Measurements from ENCODE around the gene RAPGEF2. TPM values are rescaled to one million over a fixed set of nuclear protein-coding genes. Genes with fewer than 3 reads are reported as not detected.
A peak's percentile ranks its signal among the peaks of the same experiment; 100 is the strongest.

The RAPGEF2 gene
- polyA plus RNA-seq, 1 donor from 2014 or later: 0.44 TPM

GRCh38 chr4:159344877-159345276 is 242.0 kb downstream of the RAPGEF2 start:
- Mint-ChIP-seq H3K36me3 (peaks cover 19% of the 10 kb centered on the region), H3K4me1 (no peaks in the 10 kb centered on the region), H3K27ac (no peak overlapping the region), H3K4me3 (no peak overlapping the region), H3K27me3 (no peaks in the 10 kb centered on the region), H3K9me3 (no peaks in the 10 kb centered on the region)

- no peaks in the 10 kb centered on the region for H3K9me3 Mint-ChIP-seq
- no peak overlapping the region for H3K27ac Mint-ChIP-seq
- no peaks in the 10 kb centered on the region for H3K27me3 Mint-ChIP-seq
- H3K36me3 Mint-ChIP-seq: peaks cover 21% of the 10 kb centered on the region
- no peak overlapping the region for H3K4me3 Mint-ChIP-seq
- no peaks in the 10 kb centered on the region for H3K4me1 Mint-ChIP-seq
Observed at GRCh38 chr4:159346681-159347080, 243.8 kb downstream of the RAPGEF2 start.

- Mint-ChIP-seq H3K27me3 (no peaks in the 10 kb centered on the region), H3K4me1 (no peaks in the 10 kb centered on the region), H3K9me3 (no peaks in the 10 kb centered on the region), H3K4me3 (no peak overlapping the region), H3K27ac (no peak overlapping the region), H3K36me3 (peaks cover 17% of the 10 kb centered on the region)
Observed at GRCh38 chr4:159347813-159348212, 244.9 kb downstream of the RAPGEF2 start.

DNA sequence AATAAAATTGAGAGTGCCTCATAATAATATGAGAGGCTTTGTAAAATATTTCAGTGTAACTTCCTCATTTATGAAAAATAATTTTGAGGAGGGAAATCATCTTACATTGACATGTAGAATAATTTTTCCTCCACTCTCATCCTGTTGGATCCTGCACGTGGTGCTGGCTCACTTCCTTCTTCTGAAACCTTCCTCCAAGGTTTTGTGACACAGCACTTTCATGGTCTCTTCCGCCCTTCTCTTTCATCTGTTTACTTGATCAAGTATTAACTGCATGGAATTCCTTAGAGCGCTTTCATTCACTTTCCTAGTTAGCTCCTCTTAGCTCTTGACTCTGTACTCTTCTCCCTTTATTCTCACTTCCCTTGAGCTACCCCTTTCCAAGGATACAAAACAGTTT is 246.5 kb downstream of the RAPGEF2 start:
- Mint-ChIP-seq H3K4me3 (no peak overlapping the region), H3K9me3 (no peaks in the 10 kb centered on the region), H3K36me3 (peaks cover 17% of the 10 kb centered on the region), H3K27me3 (no peaks in the 10 kb centered on the region), H3K4me1 (no peaks in the 10 kb centered on the region), H3K27ac (no peak overlapping the region)

- no peak overlapping the region for H3K4me3 Mint-ChIP-seq
- H3K36me3 Mint-ChIP-seq: peaks cover 19% of the 10 kb centered on the region
- H3K27me3 Mint-ChIP-seq: no peaks in the 10 kb centered on the region
- H3K4me1 Mint-ChIP-seq: no peaks in the 10 kb centered on the region
- no peak overlapping the region for H3K27ac Mint-ChIP-seq
- no peaks in the 10 kb centered on the region for H3K9me3 Mint-ChIP-seq
Observed at GRCh38 chr4:159352609-159353008, 249.7 kb downstream of the RAPGEF2 start.

GRCh38 chr4:159353422-159354116 is 250.7 kb downstream of the RAPGEF2 start:
- peaks cover 19% of the 10 kb centered on the region for H3K36me3 Mint-ChIP-seq
- H3K9me3 Mint-ChIP-seq: no peaks in the 10 kb centered on the region
- H3K27me3 Mint-ChIP-seq: no peaks in the 10 kb centered on the region
- no peak overlapping the region for H3K27ac Mint-ChIP-seq
- H3K4me3 Mint-ChIP-seq: no peak overlapping the region
- no peaks in the 10 kb centered on the region for H3K4me1 Mint-ChIP-seq

DNA sequence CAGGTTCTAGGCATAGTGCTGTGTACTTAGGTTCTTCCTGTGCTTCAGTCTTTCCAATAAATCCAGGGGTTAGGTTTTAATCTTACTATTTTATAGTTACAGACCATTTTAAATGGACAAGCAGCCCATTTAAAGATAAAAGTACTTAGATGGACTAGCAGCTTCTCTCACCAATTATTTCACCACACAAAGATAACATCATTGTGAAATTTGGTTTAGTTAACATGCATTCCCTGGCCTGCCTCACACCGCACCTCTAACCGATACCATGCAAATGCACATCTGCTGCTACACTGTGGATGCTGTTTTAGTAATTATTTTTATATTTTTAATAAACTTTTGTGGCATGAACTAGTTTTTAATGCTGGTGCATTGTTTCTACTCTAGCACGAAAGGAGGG is 252.6 kb downstream of the RAPGEF2 start:
- H3K4me1 Mint-ChIP-seq: no peaks in the 10 kb centered on the region
- H3K27me3 Mint-ChIP-seq: no peaks in the 10 kb centered on the region
- no peak overlapping the region for H3K4me3 Mint-ChIP-seq
- H3K27ac Mint-ChIP-seq: no peak overlapping the region
- peaks cover 17% of the 10 kb centered on the region for H3K36me3 Mint-ChIP-seq
- no peaks in the 10 kb centered on the region for H3K9me3 Mint-ChIP-seq

GRCh38 chr4:159357350-159357749 is 254.5 kb downstream of the RAPGEF2 start:
- Mint-ChIP-seq H3K36me3 (peaks cover 13% of the 10 kb centered on the region), H3K27me3 (no peaks in the 10 kb centered on the region), H3K27ac (no peak overlapping the region), H3K4me1 (no peaks in the 10 kb centered on the region), H3K9me3 (no peaks in the 10 kb centered on the region), H3K4me3 (no peak overlapping the region)

DNA sequence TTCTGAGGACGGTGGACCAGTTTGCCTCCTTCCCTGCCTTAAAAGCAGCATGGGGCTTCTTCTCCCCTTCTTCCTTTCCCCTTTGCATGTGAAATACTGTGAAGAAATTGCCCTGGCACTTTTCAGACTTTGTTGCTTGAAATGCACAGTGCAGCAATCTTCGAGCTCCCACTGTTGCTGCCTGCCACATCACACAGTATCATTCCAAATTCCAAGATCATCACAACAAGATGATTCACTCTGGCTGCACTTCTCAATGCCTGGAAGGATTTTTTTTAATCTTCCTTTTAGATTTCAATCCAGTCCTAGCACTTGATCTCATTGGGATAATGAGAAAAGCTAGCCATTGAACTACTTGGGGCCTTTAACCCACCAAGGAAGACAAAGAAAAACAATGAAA is 255.3 kb downstream of the RAPGEF2 start:
- H3K27me3 Mint-ChIP-seq: no peaks in the 10 kb centered on the region
- H3K4me1 Mint-ChIP-seq: no peaks in the 10 kb centered on the region
- H3K4me3 Mint-ChIP-seq: no peak overlapping the region
- peaks cover 13% of the 10 kb centered on the region for H3K36me3 Mint-ChIP-seq
- no peaks in the 10 kb centered on the region for H3K9me3 Mint-ChIP-seq
- no peak overlapping the region for H3K27ac Mint-ChIP-seq

- H3K4me1 Mint-ChIP-seq: no peaks in the 10 kb centered on the region
- H3K4me3 Mint-ChIP-seq: no peak overlapping the region
- peaks cover 13% of the 10 kb centered on the region for H3K36me3 Mint-ChIP-seq
- H3K9me3 Mint-ChIP-seq: no peaks in the 10 kb centered on the region
- no peak overlapping the region for H3K27ac Mint-ChIP-seq
- no peaks in the 10 kb centered on the region for H3K27me3 Mint-ChIP-seq
Observed at GRCh38 chr4:159360549-159360948, 257.7 kb downstream of the RAPGEF2 start.

- Mint-ChIP-seq H3K4me1 (peaks cover 2 to 9% (median 8%) of the 10 kb centered on the region in 3 donors), H3K4me3 (no peak overlapping the region), H3K9me3 (no peaks in the 10 kb centered on the region), H3K27ac (no peak overlapping the region), H3K36me3 (peaks cover 6% of the 10 kb centered on the region), H3K27me3 (peaks cover 4% of the 10 kb centered on the region)
Observed at GRCh38 chr4:159363361-159363760, 260.5 kb downstream of the RAPGEF2 start.

- Mint-ChIP-seq H3K36me3 (no peaks in the 10 kb centered on the region), H3K27me3 (peaks cover 9% of the 10 kb centered on the region), H3K27ac (no peak overlapping the region), H3K4me1 (peaks cover 2 to 9% (median 8%) of the 10 kb centered on the region in 3 donors), H3K4me3 (peak overlapping the region in 1 of 4 donors; percentile 61), H3K9me3 (no peaks in the 10 kb centered on the region)
Observed at GRCh38 chr4:159366966-159367780, 264.3 kb downstream of the RAPGEF2 start.

- H3K9me3 Mint-ChIP-seq: no peaks in the 10 kb centered on the region
- H3K4me1 Mint-ChIP-seq: peaks cover 2 to 9% (median 8%) of the 10 kb centered on the region in 3 donors
- H3K27me3 Mint-ChIP-seq: peaks cover 9% of the 10 kb centered on the region
- H3K27ac Mint-ChIP-seq: no peak overlapping the region
- no peak overlapping the region for H3K4me3 Mint-ChIP-seq
- no peaks in the 10 kb centered on the region for H3K36me3 Mint-ChIP-seq
Observed at GRCh38 chr4:159367781-159368080, 264.9 kb downstream of the RAPGEF2 start.

- H3K27ac Mint-ChIP-seq: no peak overlapping the region
Observed at GRCh38 chr4:159368320-159368719, 265.4 kb downstream of the RAPGEF2 start.

GRCh38 chr4:159369256-159369655 is 266.4 kb downstream of the RAPGEF2 start:
- Mint-ChIP-seq H3K9me3 (no peaks in the 10 kb centered on the region), H3K4me3 (no peak overlapping the region), H3K27me3 (peaks cover 9% of the 10 kb centered on the region), H3K27ac (no peak overlapping the region), H3K4me1 (peaks cover 2 to 9% (median 8%) of the 10 kb centered on the region in 3 donors), H3K36me3 (no peaks in the 10 kb centered on the region)

More at GRCh38 chr4:159368320-159368719, 265.4 kb downstream of the RAPGEF2 start:
- Mint-ChIP-seq H3K4me3 (no peak overlapping the region), H3K27me3 (peaks cover 9% of the 10 kb centered on the region), H3K36me3 (no peaks in the 10 kb centered on the region), H3K9me3 (no peaks in the 10 kb centered on the region), H3K4me1 (peaks cover 2 to 9% (median 8%) of the 10 kb centered on the region in 3 donors)

GRCh38 chr4:159370286-159370685 is 267.4 kb downstream of the RAPGEF2 start:
- Mint-ChIP-seq H3K27me3 (peaks cover 9% of the 10 kb centered on the region), H3K27ac (peak overlapping the region in 1 of 3 donors; percentile 20), H3K4me3 (no peak overlapping the region), H3K4me1 (peaks cover 2 to 9% (median 8%) of the 10 kb centered on the region in 3 donors), H3K36me3 (no peaks in the 10 kb centered on the region), H3K9me3 (no peaks in the 10 kb centered on the region)

Data from IgD-negative memory B cell (primary cell).